ENCODE data around the gene B3GNT3.
"Not testable (repeated sequence)": the region's sequence is repeated elsewhere in the genome, so short reads cannot be mapped to it uniquely, and the experiment has no call there.

The B3GNT3 gene

GRCh38 chr19:17767559-17767958, 27.4 kb upstream of the B3GNT3 start:
- DNase-seq (ENCODE audit: low read depth in 2 of 2) = no peak

- DNase-seq (ENCODE audit: low read depth in 2 of 2) = no peak
Observed at GRCh38 chr19:17770613-17771012, 24.3 kb upstream of the B3GNT3 start.

GRCh38 chr19:17772172-17772571, 22.8 kb upstream of the B3GNT3 start:
- DNase-seq (ENCODE audit: low read depth in 2 of 2) = no peak

- DNase-seq (ENCODE audit: low read depth in 2 of 2) = no peak
Observed at GRCh38 chr19:17775245-17775927, 19.6 kb upstream of the B3GNT3 start.

- DNase-seq (ENCODE audit: low read depth in 2 of 2) = no peak
Observed at GRCh38 chr19:17775991-17776803, 18.7 kb upstream of the B3GNT3 start.

GRCh38 chr19:17777840-17778239, 17.1 kb upstream of the B3GNT3 start:
- not testable (repeated sequence) for DNase-seq (ENCODE audit: low read depth in 2 of 2)

- DNase-seq (ENCODE audit: low read depth in 2 of 2) = no peak
Observed at GRCh38 chr19:17778251-17778967, 16.5 kb upstream of the B3GNT3 start.

- no peak for DNase-seq (ENCODE audit: low read depth in 2 of 2)
Observed at GRCh38 chr19:17778968-17779929, 15.7 kb upstream of the B3GNT3 start.

GRCh38 chr19:17780781-17781180, 14.2 kb upstream of the B3GNT3 start:
- no peak for DNase-seq (ENCODE audit: low read depth in 2 of 2)

GRCh38 chr19:17783721-17784120, 11.2 kb upstream of the B3GNT3 start:
- DNase-seq (ENCODE audit: low read depth in 2 of 2) = not testable (repeated sequence)

- DNase-seq (ENCODE audit: low read depth in 2 of 2) = peak; percentile 39 to 50
Observed at GRCh38 chr19:17784201-17785008, 10.5 kb upstream of the B3GNT3 start.

GRCh38 chr19:17787274-17787913, 7.5 kb upstream of the B3GNT3 start:
- DNase-seq (ENCODE audit: low read depth in 2 of 2) = no peak

- no peak for DNase-seq (ENCODE audit: low read depth in 2 of 2)
Observed at GRCh38 chr19:17788632-17789031, 6.3 kb upstream of the B3GNT3 start.

GRCh38 chr19:17790059-17790780, 4.7 kb upstream of the B3GNT3 start:
- no peak for DNase-seq (ENCODE audit: low read depth in 2 of 2)

- DNase-seq (ENCODE audit: low read depth in 2 of 2) = no peak
Observed at GRCh38 chr19:17794412-17794730, 567 bp upstream of the B3GNT3 start.

GRCh38 chr19:17795495-17795856, 538 bp downstream of the B3GNT3 start:
- no peak for DNase-seq (ENCODE audit: low read depth in 2 of 2)

- DNase-seq (ENCODE audit: low read depth in 2 of 2) = no peak
Observed at GRCh38 chr19:17796013-17796837, 1.3 kb downstream of the B3GNT3 start.

GRCh38 chr19:17796838-17797423, 2.0 kb downstream of the B3GNT3 start:
- DNase-seq (ENCODE audit: low read depth in 2 of 2) = no peak

Data from stimulated activated CD4-positive, alpha-beta T cell treated with anti-CD3 and anti-CD28 coated beads, Interleukin-1b, Interleukin-23, amount 100 ng/mL, for 1 hour (primary cell).